NOMO-1 treated with dmso at 0.1 percent for 144 hours (cell line): ENCODE results near the gene PDE7B.
A peak's percentile ranks its signal among the peaks of the same experiment; 100 is the strongest.

Experiments used
- DNase-seq: peaks from one replicate; lab custom pipeline; 2025; ENCODE audit not compliant: unreplicated experiment; lab: John Stamatoyannopoulos, UW

Gene PDE7B

DNA sequence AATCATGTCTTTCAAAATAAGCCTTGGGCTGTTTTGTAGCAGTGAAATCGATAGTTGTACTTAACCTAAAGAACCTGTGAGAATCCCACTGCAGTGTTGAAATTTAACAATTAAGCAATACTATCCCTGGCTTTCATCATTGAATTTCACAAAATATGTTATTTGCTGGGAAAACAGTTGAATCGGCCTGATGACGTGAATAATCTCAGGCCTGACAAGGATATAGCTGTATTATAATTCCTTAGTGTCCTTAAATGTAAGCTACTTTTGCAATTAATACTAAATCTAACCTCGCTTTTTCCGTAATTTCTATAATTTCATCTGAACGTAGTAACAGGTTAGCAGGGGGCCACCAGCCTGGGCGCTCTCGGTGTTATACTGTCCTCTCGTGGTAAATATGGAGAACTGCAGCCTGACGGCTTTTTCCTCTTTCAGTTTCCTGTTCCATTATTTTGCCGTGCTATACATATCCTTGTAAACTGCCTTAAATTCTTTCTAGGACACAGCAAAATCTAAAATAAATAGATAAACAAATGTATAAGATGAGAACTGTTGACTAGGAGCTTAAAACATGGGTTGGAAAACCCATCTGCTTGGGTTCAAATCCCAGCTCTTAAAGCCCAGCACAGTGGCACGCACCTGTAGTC lies 374.6 kb downstream of the PDE7B start:
- DNase-seq, result peak; percentile 22

DNA sequence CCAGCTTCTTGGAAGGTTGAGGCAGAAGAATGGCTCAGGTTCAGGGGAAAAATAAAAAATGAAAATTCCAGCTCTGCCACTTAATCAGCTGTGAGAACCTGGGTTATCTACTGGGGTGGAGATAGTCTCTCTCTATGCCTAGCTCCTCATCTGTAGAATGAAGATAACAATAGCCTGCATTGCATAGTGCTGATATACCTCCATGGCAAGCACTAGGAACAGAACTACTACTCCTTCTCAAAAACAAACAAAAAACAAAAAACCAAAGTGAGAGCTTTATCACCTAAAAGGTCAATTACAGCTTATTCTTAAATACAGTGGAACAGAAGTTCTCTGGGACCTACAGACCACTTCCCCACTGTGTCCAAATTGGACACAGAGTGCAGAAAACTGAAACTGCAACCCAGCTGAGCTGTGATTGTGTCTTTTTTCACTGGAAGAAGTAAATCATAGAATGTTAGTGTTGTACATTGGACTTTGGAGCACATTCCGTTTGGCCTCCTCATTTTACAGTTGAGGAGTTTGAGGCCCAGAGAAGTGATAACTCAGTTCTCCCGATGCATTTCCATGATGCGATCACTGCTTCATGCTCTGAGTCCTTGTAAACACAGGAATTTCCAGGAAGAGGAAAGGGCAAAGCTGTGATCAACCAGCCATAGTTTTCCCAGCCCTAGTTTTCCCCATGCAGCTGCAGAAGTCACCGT lies 375.3 kb downstream of the PDE7B start:
- DNase-seq, result no peak

DNA sequence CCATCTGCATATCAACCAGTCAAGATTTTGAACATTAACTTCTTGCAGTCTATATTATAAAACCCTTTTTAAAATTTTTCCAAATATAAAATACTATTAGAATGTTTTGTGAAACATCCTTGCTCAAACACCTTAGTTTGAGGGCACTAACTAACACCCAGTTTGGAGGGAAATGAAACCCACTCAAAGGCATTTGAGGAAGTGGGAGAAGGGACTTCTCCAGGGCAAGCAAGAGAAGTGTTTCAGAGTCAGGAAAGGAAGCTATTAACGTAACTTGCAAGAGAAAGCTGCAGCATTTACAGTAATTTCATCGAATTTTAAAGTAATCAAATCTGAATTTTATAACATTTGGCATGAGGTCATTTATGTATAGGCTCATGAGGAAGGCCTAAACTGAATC lies 377.3 kb downstream of the PDE7B start:
- peak; percentile 50 for DNase-seq

DNA sequence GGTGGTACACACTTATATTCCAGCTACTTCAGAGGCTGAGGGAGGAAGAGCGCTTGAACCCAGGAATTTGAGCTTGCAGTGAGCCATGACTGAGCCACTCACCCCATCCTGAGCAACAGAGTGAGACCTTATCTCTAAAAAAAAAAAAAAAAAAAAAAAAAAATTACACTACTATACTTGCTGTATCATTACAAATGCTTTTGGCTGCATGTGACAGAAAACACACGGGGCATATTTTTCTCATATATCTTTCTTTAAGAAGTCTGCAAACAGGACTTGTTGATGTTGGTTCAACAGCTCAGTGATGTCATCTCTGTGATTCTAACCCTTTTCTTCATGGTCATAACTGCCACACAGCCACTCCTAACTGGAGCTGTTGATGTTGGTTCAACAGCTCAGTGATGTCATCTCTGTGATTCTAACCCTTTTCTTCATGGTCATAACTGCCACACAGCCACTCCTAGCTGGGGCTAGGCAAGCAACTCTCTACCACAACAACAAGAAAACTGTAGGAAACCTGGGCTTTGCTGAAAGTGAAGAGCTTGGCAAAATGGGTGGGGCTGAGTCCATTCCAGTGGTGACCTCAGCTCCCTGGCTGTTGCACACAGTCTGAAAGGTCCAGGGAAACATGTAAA lies 378.8 kb downstream of the PDE7B start:
- DNase-seq, result no peak

DNA sequence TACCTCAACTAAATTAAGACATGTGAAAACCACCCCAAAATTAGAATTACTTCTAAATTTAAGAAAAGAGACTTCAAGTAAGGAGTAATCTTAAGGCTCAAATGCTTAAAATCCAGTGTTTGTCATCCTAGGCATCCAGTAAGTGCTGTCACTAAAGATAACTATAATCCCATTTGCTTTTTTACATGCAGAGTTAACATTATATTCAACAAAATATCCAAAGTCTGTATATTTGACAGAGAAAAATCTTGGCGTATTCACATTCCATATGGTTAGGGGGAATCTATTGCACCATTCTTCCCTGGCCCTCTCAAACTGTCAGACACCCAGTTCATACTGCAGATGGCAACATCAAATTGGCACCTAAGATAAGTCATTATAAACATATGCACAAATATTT lies 381.2 kb downstream of the PDE7B start:
- DNase-seq, result no peak

DNA sequence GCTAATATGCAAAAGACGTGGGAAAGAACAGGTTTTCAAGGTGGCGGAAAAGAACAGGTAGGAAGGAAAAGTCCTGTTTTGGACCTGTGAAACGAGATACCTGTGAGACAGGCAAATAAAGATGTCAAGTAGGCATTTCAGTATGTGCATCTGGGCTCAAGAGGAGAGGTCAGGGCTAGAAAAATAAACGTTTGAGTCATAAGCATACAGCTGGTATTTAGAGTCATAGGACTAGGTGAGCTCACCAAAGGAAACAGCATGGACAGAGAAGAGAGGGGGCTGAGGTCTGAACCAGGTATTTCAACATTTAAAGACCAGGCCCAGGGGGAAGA lies 383.7 kb downstream of the PDE7B start:
- DNase-seq, result no peak

DNA sequence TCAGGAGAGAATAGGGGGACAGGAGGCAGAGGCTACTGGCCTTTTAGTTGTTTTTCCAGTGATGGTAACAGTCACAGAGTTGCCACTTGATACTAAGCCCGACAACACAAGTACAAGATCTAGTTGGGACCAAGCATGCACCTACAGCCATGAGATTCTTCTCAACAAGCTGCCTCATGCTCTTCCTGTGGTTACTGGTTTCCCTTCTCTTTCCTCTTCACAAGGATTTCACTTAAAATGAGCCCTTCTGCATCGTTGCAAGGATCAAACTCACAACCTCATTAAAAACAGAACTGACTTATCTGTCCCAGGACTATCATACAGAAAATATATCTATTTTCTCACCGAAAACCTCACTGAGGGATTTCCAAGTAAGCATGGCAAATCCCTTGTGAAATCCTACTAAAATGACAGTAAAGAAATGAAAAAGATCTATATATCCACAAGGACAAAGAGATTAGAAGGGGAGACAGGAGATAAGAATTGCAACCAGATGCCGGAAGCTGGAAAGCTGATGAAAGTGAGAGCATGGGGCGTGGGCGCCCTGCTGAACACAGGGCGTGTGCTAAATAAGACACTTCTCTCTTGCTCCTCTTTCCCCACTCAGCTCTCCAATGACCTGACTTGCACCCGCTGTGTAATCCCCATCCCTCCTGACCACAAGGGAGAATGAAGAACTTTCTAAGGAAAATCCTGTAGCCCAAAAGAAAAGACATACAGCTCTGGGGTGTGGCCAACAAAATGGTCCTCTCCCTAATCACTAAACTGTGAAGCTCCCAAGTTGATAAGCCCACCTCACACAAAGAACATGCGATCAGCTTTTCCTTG lies 385.2 kb downstream of the PDE7B start:
- DNase-seq, result no peak

DNA sequence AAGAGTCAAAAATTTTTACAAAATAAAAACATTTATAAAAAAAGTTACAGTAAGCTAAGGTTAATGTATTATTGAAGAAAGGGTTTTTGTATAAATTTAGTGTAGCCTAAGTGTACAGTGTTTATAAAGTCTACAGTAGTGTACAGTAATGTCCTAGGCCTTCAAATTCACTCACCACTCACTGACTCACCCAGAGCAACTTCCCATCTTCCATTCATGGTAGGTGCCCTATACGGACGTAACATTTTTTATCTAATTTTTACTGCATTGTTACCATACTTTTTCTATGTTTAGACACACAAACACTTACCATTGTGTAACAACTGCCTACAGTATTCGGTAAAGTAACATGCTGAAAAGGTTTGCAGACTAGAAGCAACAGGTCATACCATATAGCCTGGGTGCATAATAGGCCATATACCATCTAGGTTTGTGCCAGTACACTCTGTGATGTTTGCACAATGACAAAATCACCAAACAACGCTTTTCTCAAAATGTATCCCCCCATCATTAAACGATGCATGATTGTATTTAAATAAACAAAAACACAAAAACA lies 392.6 kb downstream of the PDE7B start:
- no peak for DNase-seq
